ENCODE data around the gene SDK1. TPM values are rescaled to one million over a fixed set of nuclear protein-coding genes. Genes with fewer than 3 reads are reported as not detected.

The SDK1 gene
- total and polyA plus RNA-seq, 2 of the 8 experiments (the other 6 are each of a cell fraction or from before 2014, with no cell fraction given) = 3.3 to 7.2 TPM

GRCh38 chr7:4020086-4020485, 719.0 kb downstream of the SDK1 start (continued):
- TF ChIP-seq, protein P1, sequence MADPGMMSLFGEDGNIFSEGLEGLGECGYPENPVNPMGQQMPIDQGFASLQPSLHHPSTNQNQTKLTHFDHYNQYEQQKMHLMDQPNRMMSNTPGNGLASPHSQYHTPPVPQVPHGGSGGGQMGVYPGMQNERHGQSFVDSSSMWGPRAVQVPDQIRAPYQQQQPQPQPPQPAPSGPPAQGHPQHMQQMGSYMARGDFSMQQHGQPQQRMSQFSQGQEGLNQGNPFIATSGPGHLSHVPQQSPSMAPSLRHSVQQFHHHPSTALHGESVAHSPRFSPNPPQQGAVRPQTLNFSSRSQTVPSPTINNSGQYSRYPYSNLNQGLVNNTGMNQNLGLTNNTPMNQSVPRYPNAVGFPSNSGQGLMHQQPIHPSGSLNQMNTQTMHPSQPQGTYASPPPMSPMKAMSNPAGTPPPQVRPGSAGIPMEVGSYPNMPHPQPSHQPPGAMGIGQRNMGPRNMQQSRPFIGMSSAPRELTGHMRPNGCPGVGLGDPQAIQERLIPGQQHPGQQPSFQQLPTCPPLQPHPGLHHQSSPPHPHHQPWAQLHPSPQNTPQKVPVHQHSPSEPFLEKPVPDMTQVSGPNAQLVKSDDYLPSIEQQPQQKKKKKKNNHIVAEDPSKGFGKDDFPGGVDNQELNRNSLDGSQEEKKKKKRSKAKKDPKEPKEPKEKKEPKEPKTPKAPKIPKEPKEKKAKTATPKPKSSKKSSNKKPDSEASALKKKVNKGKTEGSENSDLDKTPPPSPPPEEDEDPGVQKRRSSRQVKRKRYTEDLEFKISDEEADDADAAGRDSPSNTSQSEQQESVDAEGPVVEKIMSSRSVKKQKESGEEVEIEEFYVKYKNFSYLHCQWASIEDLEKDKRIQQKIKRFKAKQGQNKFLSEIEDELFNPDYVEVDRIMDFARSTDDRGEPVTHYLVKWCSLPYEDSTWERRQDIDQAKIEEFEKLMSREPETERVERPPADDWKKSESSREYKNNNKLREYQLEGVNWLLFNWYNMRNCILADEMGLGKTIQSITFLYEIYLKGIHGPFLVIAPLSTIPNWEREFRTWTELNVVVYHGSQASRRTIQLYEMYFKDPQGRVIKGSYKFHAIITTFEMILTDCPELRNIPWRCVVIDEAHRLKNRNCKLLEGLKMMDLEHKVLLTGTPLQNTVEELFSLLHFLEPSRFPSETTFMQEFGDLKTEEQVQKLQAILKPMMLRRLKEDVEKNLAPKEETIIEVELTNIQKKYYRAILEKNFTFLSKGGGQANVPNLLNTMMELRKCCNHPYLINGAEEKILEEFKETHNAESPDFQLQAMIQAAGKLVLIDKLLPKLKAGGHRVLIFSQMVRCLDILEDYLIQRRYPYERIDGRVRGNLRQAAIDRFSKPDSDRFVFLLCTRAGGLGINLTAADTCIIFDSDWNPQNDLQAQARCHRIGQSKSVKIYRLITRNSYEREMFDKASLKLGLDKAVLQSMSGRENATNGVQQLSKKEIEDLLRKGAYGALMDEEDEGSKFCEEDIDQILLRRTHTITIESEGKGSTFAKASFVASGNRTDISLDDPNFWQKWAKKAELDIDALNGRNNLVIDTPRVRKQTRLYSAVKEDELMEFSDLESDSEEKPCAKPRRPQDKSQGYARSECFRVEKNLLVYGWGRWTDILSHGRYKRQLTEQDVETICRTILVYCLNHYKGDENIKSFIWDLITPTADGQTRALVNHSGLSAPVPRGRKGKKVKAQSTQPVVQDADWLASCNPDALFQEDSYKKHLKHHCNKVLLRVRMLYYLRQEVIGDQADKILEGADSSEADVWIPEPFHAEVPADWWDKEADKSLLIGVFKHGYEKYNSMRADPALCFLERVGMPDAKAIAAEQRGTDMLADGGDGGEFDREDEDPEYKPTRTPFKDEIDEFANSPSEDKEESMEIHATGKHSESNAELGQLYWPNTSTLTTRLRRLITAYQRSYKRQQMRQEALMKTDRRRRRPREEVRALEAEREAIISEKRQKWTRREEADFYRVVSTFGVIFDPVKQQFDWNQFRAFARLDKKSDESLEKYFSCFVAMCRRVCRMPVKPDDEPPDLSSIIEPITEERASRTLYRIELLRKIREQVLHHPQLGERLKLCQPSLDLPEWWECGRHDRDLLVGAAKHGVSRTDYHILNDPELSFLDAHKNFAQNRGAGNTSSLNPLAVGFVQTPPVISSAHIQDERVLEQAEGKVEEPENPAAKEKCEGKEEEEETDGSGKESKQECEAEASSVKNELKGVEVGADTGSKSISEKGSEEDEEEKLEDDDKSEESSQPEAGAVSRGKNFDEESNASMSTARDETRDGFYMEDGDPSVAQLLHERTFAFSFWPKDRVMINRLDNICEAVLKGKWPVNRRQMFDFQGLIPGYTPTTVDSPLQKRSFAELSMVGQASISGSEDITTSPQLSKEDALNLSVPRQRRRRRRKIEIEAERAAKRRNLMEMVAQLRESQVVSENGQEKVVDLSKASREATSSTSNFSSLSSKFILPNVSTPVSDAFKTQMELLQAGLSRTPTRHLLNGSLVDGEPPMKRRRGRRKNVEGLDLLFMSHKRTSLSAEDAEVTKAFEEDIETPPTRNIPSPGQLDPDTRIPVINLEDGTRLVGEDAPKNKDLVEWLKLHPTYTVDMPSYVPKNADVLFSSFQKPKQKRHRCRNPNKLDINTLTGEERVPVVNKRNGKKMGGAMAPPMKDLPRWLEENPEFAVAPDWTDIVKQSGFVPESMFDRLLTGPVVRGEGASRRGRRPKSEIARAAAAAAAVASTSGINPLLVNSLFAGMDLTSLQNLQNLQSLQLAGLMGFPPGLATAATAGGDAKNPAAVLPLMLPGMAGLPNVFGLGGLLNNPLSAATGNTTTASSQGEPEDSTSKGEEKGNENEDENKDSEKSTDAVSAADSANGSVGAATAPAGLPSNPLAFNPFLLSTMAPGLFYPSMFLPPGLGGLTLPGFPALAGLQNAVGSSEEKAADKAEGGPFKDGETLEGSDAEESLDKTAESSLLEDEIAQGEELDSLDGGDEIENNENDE (IDR thresholded peaks at IDR 0.05; ENCODE audit: insufficient replicate concordance, low read length) = no peak
- no peak for TF ChIP-seq KDM1A (IDR thresholded peaks at IDR 0.05; ENCODE audit: borderline replicate concordance, low read length)
- no peak for TF ChIP-seq JUND (IDR thresholded peaks at IDR 0.05; ENCODE audit: low read length)
- TF ChIP-seq BACH1 (IDR thresholded peaks at IDR 0.05; ENCODE audit: low read length) = no peak
